BLaER1 treated with 17β-estradiol and CSF1 and Interleukin-3, amounts not matched to agents 10 nM and 100 nM (cell line): ENCODE measurements around the gene OPA1.

Experiments
- H3K27ac ChIP-seq, 11 experiments: shearing (Covaris generic); formaldehyde crosslinking; 2 replicates each; pipeline ENCODE4 v1.8.1; 2022
- H3K27me3 ChIP-seq, 11 experiments: shearing (Covaris generic); formaldehyde crosslinking; 2 replicates each; pipeline ENCODE4 v1.8.1; 2022
- H3K36me3 ChIP-seq, 11 experiments: shearing (Covaris generic); formaldehyde crosslinking; 2 replicates each; pipeline ENCODE4 v1.8.1; 2022
- H3K4me1 ChIP-seq, 10 experiments: shearing (Covaris generic); formaldehyde crosslinking; 2 replicates each; pipeline ENCODE4 v1.8.1; 2022
- H3K4me2 ChIP-seq, 11 experiments: shearing (Covaris generic); formaldehyde crosslinking; 2 replicates each; pipeline ENCODE4 v1.8.1; 2022
- H3K4me3 ChIP-seq, 10 experiments: shearing (Covaris generic); formaldehyde crosslinking; 2 replicates each; pipeline ENCODE4 v1.8.1; 2022
- H3K9ac ChIP-seq, 11 experiments: shearing (Covaris generic); formaldehyde crosslinking; 2 replicates each; pipeline ENCODE4 v1.8.1; 2022
- H3K9me3 ChIP-seq, 11 experiments: shearing (Covaris generic); formaldehyde crosslinking; replicated peaks in 1 of 11; 2 replicates each; pipeline ENCODE4 v1.8.1; 2022
- H4K20me1 ChIP-seq, 11 experiments: shearing (Covaris generic); formaldehyde crosslinking; 2 replicates each; pipeline ENCODE4 v1.8.1; 2022
- Cebpa-rat ChIP-seq, 11 experiments: shearing (Covaris generic); IDR thresholded peaks; 2 replicates each; pipeline ENCODE4 v1.8.1; 2022

OPA1 gene

DNA sequence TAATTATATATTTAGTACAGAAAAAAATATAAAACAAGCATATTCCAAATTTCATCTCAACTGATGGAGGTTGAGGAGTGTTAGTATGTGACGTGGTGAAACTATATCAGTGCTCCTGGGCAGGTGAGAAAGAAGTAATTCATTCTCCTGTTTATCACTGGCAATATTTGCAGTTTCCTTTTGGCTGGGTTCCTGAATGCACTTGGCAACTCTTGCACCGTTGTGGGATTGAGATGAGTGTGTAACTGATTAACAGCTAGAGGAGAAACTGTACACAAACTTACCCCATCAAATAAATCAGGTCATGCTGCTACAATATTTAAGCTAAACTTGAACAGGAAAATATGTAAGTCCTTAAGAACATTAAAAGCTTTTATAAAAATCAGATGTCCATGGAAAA, 36.2 kb upstream of the OPA1 start:
- Histone ChIP-seq H3K4me2 (no peak overlapping the region), H3K9ac (no peak overlapping the region)
- TF ChIP-seq Cebpa-rat (IDR thresholded peaks at IDR 0.05) = no peak

DNA sequence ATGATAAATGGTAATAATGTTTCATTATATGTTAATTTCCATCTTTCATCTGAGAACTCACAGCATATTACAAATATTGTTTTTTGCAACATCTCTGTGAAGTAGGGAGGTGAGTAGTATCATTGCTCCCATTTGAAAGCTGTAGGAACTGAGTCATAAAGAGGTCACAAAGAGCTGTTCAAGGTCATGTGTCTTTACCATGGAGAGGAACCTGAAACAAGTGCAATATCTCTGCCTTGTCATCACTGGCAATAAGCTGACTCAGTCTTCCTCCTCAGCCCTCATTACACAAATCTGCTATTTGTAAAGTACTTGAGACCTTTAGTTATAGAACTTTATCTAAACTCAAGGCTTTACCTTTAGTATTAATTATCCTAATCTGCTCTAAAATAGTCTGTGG, 33.9 kb upstream of the OPA1 start:
- no peak overlapping the region for H3K9ac ChIP-seq
- no peaks in the 10 kb centered on the region for H3K9me3 ChIP-seq
- H3K4me1 ChIP-seq = peaks cover 0 to 5% (median 0%) of the 10 kb centered on the region in 10 experiments; a peak in 2 of 20 replicates
- no peak overlapping the region for H3K4me3 ChIP-seq
- H4K20me1 ChIP-seq = no peaks in the 10 kb centered on the region
- H3K36me3 ChIP-seq = no peaks in the 10 kb centered on the region
- H3K27me3 ChIP-seq = no peaks in the 10 kb centered on the region
- TF ChIP-seq Cebpa-rat (IDR thresholded peaks at IDR 0.05) = no peak
- H3K27ac ChIP-seq = no peak overlapping the region
- H3K4me2 ChIP-seq = no peak overlapping the region

More for the DNA sequence above, 36.2 kb upstream of the OPA1 start:
- H3K27ac ChIP-seq = no peak overlapping the region
- no peaks in the 10 kb centered on the region for H3K27me3 ChIP-seq
- peaks cover 0 to 5% (median 0%) of the 10 kb centered on the region in 10 experiments; a peak in 2 of 20 replicates for H3K4me1 ChIP-seq
- H3K9me3 ChIP-seq = no peaks in the 10 kb centered on the region
- H3K4me3 ChIP-seq = no peak overlapping the region
- H3K36me3 ChIP-seq = no peaks in the 10 kb centered on the region
- no peaks in the 10 kb centered on the region for H4K20me1 ChIP-seq

DNA sequence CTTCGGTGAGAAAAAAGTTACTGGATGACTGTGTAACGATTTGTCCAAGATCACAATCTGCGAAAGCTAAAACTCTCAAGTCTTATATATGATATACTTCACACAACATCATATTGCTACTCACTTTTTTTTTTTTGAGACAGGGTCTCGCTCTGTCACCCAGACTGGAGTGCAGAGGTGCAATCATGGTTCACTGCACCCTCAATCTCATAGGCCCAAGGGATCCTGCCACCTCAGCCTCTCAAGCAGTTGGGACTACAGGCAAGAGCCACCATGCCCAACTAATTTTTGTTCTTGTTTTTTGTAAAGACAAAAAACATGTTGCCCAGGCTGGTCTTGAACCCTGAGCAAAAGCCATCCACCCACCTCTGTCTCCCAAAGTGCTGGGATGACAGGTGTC, 32.9 kb upstream of the OPA1 start:
- Histone ChIP-seq H3K4me1 (peaks cover 0 to 5% (median 0%) of the 10 kb centered on the region in 10 experiments; a peak in 2 of 20 replicates), H4K20me1 (no peaks in the 10 kb centered on the region), H3K4me2 (peak overlapping the region in 1 of 11 experiments; percentile 19; a peak in 1 of 22 replicates), H3K27me3 (no peaks in the 10 kb centered on the region), H3K36me3 (no peaks in the 10 kb centered on the region), H3K27ac (no peak overlapping the region), H3K9me3 (no peaks in the 10 kb centered on the region), H3K4me3 (no peak overlapping the region), H3K9ac (no peak overlapping the region)
- no peak for TF ChIP-seq Cebpa-rat (IDR thresholded peaks at IDR 0.05)

DNA sequence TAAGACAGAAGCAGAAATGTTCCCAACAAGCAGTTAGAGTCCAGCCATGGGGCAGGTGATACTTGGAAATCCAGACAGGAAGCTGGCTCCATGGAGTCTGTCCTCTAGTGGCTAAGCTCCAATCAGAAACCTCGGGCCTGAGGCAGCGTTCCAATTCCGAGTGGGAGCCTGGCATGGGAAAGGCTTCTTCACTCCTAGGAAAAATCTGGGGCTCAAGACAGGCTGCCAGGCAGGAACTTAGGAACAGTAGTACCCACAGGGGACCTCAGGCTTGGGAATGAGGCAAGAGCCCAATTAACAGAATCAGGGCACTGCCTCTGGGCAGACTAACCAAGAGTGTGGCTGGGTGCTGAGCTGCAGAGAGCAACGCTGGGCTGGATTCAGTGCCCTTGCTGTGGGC, 32.1 kb upstream of the OPA1 start:
- TF ChIP-seq Cebpa-rat (IDR thresholded peaks at IDR 0.05) = no peak
- no peaks in the 10 kb centered on the region for H3K36me3 ChIP-seq
- no peak overlapping the region for H3K9ac ChIP-seq
- H3K4me1 ChIP-seq = peaks cover 0 to 5% (median 0%) of the 10 kb centered on the region in 10 experiments; a peak in 2 of 20 replicates
- H3K9me3 ChIP-seq = no peaks in the 10 kb centered on the region
- H3K4me3 ChIP-seq = no peak overlapping the region
- no peaks in the 10 kb centered on the region for H4K20me1 ChIP-seq
- no peak overlapping the region for H3K4me2 ChIP-seq
- no peak overlapping the region for H3K27ac ChIP-seq
- no peaks in the 10 kb centered on the region for H3K27me3 ChIP-seq

DNA sequence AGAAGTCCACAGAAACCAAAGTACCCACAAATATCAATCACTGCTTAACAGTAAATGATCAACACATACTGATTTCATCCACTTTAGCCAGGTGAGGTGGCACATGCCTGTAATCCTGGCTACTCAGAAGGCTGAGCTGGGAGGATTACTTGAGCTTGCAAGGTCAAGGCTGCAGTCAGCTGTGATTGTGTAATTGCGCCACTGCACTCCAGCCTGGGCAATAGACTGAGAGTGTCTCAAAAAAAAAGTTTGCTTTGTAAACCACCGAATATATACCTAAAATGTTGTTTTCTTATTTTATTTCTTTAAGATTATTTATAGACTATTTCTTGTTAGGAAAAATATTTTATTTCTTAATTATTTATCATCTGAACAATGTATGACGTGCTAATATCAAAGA, 29.6 kb upstream of the OPA1 start:
- Histone ChIP-seq H3K4me2 (no peak overlapping the region), H3K9me3 (no peaks in the 10 kb centered on the region), H3K4me1 (peaks cover 0 to 5% (median 0%) of the 10 kb centered on the region in 10 experiments; a peak in 2 of 20 replicates), H3K9ac (no peak overlapping the region), H3K27me3 (no peaks in the 10 kb centered on the region), H3K36me3 (no peaks in the 10 kb centered on the region), H3K4me3 (no peak overlapping the region), H4K20me1 (no peaks in the 10 kb centered on the region), H3K27ac (no peak overlapping the region)
- 0 out of 22 replicates have a peak, but pooled peaks of 1 of the 11 experiments have one; percentile 21 for TF ChIP-seq Cebpa-rat (IDR thresholded peaks at IDR 0.05)

DNA sequence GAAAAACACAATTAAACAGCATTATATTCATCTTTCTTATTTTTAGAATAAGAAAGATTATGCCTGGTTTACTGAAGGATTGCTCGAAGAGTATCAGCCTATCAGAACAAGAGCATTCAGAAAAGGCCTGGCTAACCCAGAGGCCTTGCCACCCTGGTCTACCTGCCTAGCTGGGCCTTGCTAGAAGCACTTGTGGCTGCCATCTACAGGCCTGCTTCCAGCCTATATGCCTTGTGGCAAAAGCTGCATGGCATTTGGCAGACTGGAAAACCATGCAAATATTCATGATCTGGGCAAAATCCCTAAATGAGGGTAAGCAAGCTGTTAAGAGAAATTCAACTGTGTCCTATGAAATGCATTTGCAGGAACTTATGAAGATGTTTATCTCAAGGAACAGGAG, 29.0 kb upstream of the OPA1 start:
- Histone ChIP-seq H3K9ac (no peak overlapping the region), H4K20me1 (no peaks in the 10 kb centered on the region), H3K9me3 (no peaks in the 10 kb centered on the region), H3K4me1 (peaks cover 0 to 5% (median 0%) of the 10 kb centered on the region in 10 experiments; a peak in 2 of 20 replicates), H3K4me3 (no peak overlapping the region), H3K27ac (no peak overlapping the region), H3K4me2 (no peak overlapping the region), H3K27me3 (no peaks in the 10 kb centered on the region), H3K36me3 (no peaks in the 10 kb centered on the region)
- no peak for TF ChIP-seq Cebpa-rat (IDR thresholded peaks at IDR 0.05)

DNA sequence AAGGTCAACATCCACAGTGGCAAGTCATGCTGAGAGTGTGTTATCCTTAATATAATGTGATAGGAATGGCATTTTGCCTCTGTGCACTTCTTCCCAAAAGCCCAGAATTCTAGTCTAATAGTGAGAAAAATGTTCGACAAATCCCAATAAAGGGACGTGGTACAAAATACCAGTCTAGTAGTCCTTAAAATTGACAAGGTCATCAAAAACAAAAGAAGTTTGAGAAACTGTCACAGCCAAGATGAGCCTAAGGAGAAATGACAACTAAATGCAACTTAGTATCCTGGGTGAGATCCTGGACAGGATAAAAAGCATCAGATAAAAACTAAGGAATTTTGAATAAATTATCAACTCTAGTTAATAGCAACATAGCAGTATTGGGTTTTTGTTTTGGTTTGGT, 23.9 kb upstream of the OPA1 start:
- no peak overlapping the region for H3K4me2 ChIP-seq
- H3K9ac ChIP-seq = no peak overlapping the region
- TF ChIP-seq Cebpa-rat (IDR thresholded peaks at IDR 0.05) = no peak
- no peaks in the 10 kb centered on the region for H3K36me3 ChIP-seq
- no peak overlapping the region for H3K4me3 ChIP-seq
- no peaks in the 10 kb centered on the region for H4K20me1 ChIP-seq
- no peaks in the 10 kb centered on the region for H3K9me3 ChIP-seq
- H3K27ac ChIP-seq = no peak overlapping the region
- H3K27me3 ChIP-seq = no peaks in the 10 kb centered on the region
- no peaks in the 10 kb centered on the region for H3K4me1 ChIP-seq

DNA sequence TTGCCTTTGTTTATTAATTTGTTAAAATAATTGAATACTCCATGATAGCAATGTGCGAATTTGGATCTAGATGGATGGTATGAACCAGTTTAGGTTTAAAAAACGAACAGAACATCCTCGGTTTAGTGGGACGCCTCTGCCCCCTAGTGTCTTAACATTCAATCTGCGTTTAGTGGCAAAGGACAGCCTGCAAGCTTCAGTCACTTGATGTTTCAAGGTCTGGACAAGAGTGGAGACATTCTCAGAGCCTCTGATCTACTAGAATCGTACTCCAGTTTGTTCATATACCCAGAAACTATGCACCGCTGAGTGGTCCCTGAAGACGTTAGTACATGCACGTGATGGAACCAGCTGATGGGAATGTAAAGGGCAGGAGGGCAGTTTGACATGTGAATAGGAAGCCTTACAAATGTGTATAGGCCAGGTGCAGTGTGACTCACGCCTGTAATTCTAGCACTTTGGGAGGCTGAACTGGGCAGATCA, 20.5 kb upstream of the OPA1 start:
- no peak overlapping the region for H3K27ac ChIP-seq
- no peak overlapping the region for H3K4me2 ChIP-seq
- H3K27me3 ChIP-seq = no peaks in the 10 kb centered on the region
- H3K36me3 ChIP-seq = no peaks in the 10 kb centered on the region
- H3K4me3 ChIP-seq = no peak overlapping the region
- H3K9me3 ChIP-seq = no peaks in the 10 kb centered on the region
- no peaks in the 10 kb centered on the region for H4K20me1 ChIP-seq
- no peak for TF ChIP-seq Cebpa-rat (IDR thresholded peaks at IDR 0.05)
- no peak overlapping the region for H3K9ac ChIP-seq
- H3K4me1 ChIP-seq = no peaks in the 10 kb centered on the region

DNA sequence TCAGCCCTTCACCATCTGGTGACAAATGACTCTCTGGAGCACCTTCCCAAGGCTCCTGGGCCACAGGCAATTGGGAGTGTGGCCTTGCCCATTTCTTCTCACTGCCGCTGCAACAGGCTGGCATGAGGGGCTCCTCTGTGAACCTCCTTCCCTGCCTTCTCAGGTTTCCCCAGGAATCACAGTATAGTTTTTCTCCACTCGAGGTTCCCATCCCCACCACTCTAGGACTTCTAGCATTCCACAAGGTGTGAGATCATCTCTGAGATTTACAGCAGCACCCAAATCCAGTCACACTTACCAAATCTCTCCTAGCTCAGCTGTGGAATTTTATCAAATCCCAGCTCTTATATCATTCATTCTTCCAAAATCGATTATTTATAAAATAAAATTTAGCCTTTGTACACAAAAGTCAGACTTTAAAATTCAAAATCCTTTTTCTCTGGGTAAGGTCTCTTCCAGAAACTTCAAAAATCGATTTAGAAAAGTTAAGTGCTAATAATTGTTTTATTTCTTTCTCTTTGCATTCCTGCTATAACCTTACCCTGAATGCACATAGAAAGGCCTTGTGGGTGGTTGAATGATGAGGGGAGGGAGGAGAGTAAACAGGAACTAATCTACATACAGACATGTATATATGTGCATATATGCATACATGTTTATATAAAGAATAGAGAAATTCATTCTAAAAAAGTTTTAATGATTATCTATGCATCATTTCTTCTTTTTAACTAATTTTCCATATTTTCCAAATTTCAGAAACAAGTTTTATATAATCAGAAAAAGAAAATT, 19.4 kb upstream of the OPA1 start:
- H3K27me3 ChIP-seq = no peaks in the 10 kb centered on the region
- TF ChIP-seq Cebpa-rat (IDR thresholded peaks at IDR 0.05) = no peak
- H3K4me3 ChIP-seq = no peak overlapping the region
- H3K4me2 ChIP-seq = no peak overlapping the region
- H3K4me1 ChIP-seq = no peaks in the 10 kb centered on the region
- H3K9ac ChIP-seq = no peak overlapping the region
- no peaks in the 10 kb centered on the region for H3K9me3 ChIP-seq
- H3K36me3 ChIP-seq = no peaks in the 10 kb centered on the region
- no peak overlapping the region for H3K27ac ChIP-seq
- H4K20me1 ChIP-seq = no peaks in the 10 kb centered on the region

DNA sequence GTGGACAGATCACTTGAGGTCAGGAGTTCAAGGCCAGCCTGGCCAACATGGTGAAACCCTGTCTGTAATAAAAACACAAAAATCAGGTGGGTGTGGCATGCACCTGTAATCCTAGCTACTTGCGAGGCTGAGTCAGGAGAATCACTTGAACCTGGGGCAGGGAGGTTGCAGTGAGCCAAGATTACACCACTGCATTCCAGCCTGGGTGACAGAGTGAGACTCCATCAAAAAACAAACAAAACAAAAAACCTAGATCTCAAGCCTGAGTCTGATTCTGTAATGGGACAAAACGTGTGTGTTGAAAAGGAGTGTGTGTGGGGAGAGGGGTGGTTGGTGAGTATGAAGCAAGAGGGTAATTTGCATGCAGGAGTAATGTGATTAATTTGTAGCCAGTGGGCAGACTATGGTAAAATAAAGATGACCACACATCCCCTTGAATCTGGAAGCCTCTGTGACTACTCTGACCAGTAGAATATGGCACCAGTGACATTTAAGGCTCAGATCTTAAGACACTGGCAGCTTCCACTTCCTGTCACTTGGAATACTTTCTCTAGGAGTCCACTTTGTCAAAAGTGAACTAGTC, 18.4 kb upstream of the OPA1 start:
- no peaks in the 10 kb centered on the region for H3K4me1 ChIP-seq
- no peak overlapping the region for H3K9ac ChIP-seq
- H3K4me3 ChIP-seq = no peak overlapping the region
- H3K4me2 ChIP-seq = no peak overlapping the region
- no peak for TF ChIP-seq Cebpa-rat (IDR thresholded peaks at IDR 0.05)
- H3K27ac ChIP-seq = no peak overlapping the region
- no peaks in the 10 kb centered on the region for H4K20me1 ChIP-seq
- H3K9me3 ChIP-seq = no peaks in the 10 kb centered on the region
- H3K27me3 ChIP-seq = no peaks in the 10 kb centered on the region
- no peaks in the 10 kb centered on the region for H3K36me3 ChIP-seq
